K562 (cell line): ENCODE results near the gene AUNIP. TPM values are rescaled to one million over a fixed set of nuclear protein-coding genes. Genes with fewer than 3 reads are reported as not detected.

ENCODE experiments used
- CTBP1 ChIP-seq: fragments of 450-650 bp; IDR thresholded peaks from 2 replicates; pipeline ENCODE4 v1.6.1; 2016; ENCODE audit warnings: borderline replicate concordance
- DNMT1 ChIP-seq: fragments of 450-650 bp; IDR thresholded peaks from 2 replicates; pipeline ENCODE4 v1.6.1; 2016; ENCODE audit warnings: antibody characterized with exemption, mild to moderate bottlenecking
- GTF3C2 ChIP-seq: IDR thresholded peaks from 3 replicates; pipeline ENCODE4 v1.6.1; 2011; ENCODE audit warnings: borderline replicate concordance, mild to moderate bottlenecking, moderate library complexity; ENCODE audit not compliant: insufficient read length; ENCODE audit errors: extremely low read depth
- ILK ChIP-seq: fragments of 450-650 bp; IDR thresholded peaks from 2 replicates; pipeline ENCODE4 v1.6.1; 2016; ENCODE audit warnings: missing genetic modification characterization, low read depth, mild to moderate bottlenecking, missing compliant biosample characterization, moderate library complexity, borderline replicate concordance
- MLX ChIP-seq, 2 experiments: fragments of 450-650 bp in 1 of 2; sonication (generic) in 1 of 2; formaldehyde crosslinking; conservative IDR thresholded peaks; 2 replicates each; pipeline versions ENCODE4 v1.4.0 to v1.8.1; 2020 to 2022; ENCODE audit warnings: mild to moderate bottlenecking in 1 of 2, missing genetic modification reagents in 1 of 2
- PKNOX1 ChIP-seq: fragments of 450-650 bp; IDR thresholded peaks from 2 replicates; pipeline ENCODE4 v1.6.1; 2016
- POLR2A ChIP-seq: fragments of 450-650 bp; conservative IDR thresholded peaks from 2 replicates; pipeline ENCODE4 v1.6.1; 2016
- REST ChIP-seq, 2 experiments: fragments of 450-650 bp; formaldehyde crosslinking in 1 of 2; IDR thresholded peaks; 2 replicates each; pipeline versions ENCODE4 v1.4.0 to v1.6.1; 2014 to 2020; ENCODE audit warnings: mild to moderate bottlenecking in 2 of 2, borderline replicate concordance in 1 of 2, low read depth in 1 of 2
- RUNX1 ChIP-seq: sonication (generic); IDR thresholded peaks from 2 replicates; pipeline ENCODE4 v1.6.1; 2016; ENCODE audit warnings: antibody characterized with exemption, low read depth
- ZNF143 ChIP-seq: sonication (generic); formaldehyde crosslinking; IDR thresholded peaks from 2 replicates; pipeline ENCODE4 v1.9.0; 2022; ENCODE audit warnings: mild to moderate bottlenecking, missing genetic modification reagents
- ZNF239 ChIP-seq: fragments of 250-450 bp; sonication (Bioruptor Pico); IDR thresholded peaks from 2 replicates; pipeline ENCODE4 v1.4.0; 2020; ENCODE audit warnings: mild to moderate bottlenecking
- ZNF398 ChIP-seq: fragments of 250-450 bp; sonication (Bioruptor Pico); IDR thresholded peaks from 2 replicates; pipeline ENCODE4 v1.8.0; 2021; ENCODE audit warnings: moderate library complexity, mild to moderate bottlenecking, inconsistent platforms
- polyA plus RNA-seq, 8 experiments: library from polyadenylated mRNA; depleted of rRNA in 4 of 8; stranded (reverse) in 5 of 8; unstranded in 3 of 8; fragments of >200 nt; fragmentation: Nextera tagmentation in 2 of 8; fragmentation: Illumina TruSeq in 1 of 8; extraction: Ambion mirVana in 2 of 8; extraction: Trizol in 1 of 8; gene quantifications; 2 replicates each; pipeline versions ENCODE4 v1.2.1 to v1.2.3, GENCODE V29; 2011 to 2014; ENCODE audit warnings: inconsistent platforms in 1 of 8, missing spikeins in 1 of 8
- total RNA-seq, 7 experiments: library from RNA; depleted of rRNA in 6 of 7; stranded (reverse); fragments of >200 nt in 6 of 7; fragmentation: Illumina TruSeq in 2 of 7; extraction: Trizol in 2 of 7; gene quantifications; 2 replicates each; pipeline versions ENCODE4 v1.2.1 to v1.2.3, GENCODE V29; 2011 to 2021; ENCODE audit warnings: low replicate concordance in 1 of 7

The AUNIP gene
- total and polyA plus RNA-seq, 9 of the 15 experiments (the other 6 are each of a cell fraction or from before 2014, with no cell fraction given), result 12.1 to 53.8 (median 47.1) TPM

- TF ChIP-seq PKNOX1, result no peak
- TF ChIP-seq REST (IDR thresholded peaks at IDR 0.05; ENCODE audit: borderline replicate concordance), result no peak
- TF ChIP-seq REST (CRISPR knock-in tag; IDR thresholded peaks at IDR 0.05; ENCODE audit: low read depth), result no peak
- no peak for TF ChIP-seq ZNF398 (CRISPR knock-in tag)
- TF ChIP-seq GTF3C2, result no peak
- 0 out of 2 replicates have a peak, but pooled peaks have one; percentile 30 for TF ChIP-seq ZNF143 (CRISPR knock-in tag)
- TF ChIP-seq DNMT1, result no peak
- TF ChIP-seq POLR2A, result no peak
- no peak for TF ChIP-seq MLX (CRISPR knock-in tag; conservative IDR thresholded peaks at IDR 0.05)
- peak; percentile 19; the same call in 1 of the 2 replicates for TF ChIP-seq ZNF239
- TF ChIP-seq ILK (tag), result no peak
- TF ChIP-seq CTBP1, result peak; percentile 22; the same call in 1 of the 2 replicates
- TF ChIP-seq RUNX1, result no peak
Measured at GRCh38 chr1:25888426-25888987, 29.2 kb upstream of the AUNIP start (continued).
